Activated CD4-positive, alpha-beta T cell treated with anti-CD3 and anti-CD28 coated beads, Interleukin-2, Interleukin-6, amounts not matched to agents 100 ng/mL and 50 ng/mL, durations not matched to agents 16 hours and 8 hours (primary cell): ENCODE data around the gene SLFNL1.

Source experiments
- DNase-seq: peaks from one replicate; pipeline ENCODE4 v3.0.0-alpha.2; 2020

The SLFNL1 gene

DNA sequence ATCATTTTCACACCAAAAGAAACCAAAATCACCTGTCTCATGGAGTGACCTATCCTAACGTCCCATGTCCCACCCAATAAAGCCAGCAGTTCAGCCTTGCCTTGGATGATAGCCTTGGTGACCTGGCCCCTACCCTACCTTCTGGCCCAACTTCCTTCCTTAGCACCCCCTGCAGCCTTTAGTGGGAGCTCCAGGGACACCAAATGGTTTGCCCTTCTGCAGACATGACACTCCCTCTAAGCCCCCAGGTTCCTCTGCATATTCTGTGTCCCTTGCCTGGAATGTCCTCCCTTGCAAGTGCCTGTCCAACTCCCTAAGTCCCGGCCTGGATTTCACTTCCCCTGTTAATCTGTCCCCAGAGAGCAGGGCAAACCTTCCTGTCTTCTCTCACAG is 2.2 kb downstream of the SLFNL1 start:
- no peak for DNase-seq

GRCh38 chr1:41018018-41018410 is 3.5 kb downstream of the SLFNL1 start:
- DNase-seq, result no peak

GRCh38 chr1:41017141-41018017 is 4.1 kb downstream of the SLFNL1 start:
- DNase-seq, result no peak

- DNase-seq, result no peak
These were observed 5.5 kb downstream of the SLFNL1 start for GRCh38 chr1:41015897-41016470.

DNA sequence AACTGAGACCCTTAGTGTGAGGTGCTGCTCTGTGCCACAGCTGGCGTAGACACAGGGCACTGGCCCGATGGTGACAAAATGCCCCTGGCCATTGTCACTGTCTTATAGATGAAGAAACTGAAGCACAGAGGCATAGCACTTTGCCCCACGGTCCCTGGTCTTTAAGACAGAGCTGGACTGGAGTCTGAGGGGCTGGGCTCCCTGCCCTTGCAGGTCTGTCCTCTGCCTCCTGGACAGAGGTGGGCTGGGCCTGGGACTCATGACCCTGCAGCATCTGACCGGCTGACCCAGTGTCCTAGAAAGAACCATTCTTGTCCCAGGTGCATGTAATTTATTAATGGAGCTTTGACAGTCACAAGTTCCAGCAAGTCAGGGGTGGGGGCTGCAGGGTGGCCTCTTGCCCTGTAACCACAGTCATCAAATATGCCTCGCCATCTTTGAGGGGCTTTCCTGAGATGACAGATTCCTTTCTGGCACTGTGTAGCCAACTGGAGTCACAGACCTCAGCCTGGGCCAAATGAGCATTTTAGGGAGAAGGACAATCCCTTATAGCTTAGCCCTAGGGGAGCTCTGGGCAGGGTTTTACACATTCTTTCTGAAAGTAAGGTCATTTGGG is 6.1 kb downstream of the SLFNL1 start:
- DNase-seq, result no peak

DNA sequence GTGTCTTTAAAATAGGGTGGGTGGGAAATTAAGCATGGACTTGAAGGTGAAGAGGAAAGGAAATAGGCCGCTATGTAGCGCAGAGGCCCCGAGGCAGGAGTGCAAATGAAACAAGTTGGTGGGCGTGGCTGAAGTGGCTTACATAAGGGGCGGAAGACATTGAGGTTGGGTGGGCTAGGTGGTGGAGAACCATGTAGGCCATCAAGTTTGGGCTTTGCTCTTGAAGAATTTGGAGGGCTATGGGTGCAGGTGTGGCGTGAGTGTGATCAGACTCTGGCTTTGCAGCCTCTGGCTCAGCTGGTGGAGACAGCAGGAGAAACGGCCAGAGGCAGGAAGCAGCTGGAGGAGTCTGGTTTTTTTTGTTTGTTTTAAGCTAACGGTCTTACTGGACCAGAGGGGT is 6.7 kb downstream of the SLFNL1 start:
- no peak for DNase-seq

- DNase-seq, result no peak
These were observed 7.7 kb downstream of the SLFNL1 start for GRCh38 chr1:41013796-41014195.

DNA sequence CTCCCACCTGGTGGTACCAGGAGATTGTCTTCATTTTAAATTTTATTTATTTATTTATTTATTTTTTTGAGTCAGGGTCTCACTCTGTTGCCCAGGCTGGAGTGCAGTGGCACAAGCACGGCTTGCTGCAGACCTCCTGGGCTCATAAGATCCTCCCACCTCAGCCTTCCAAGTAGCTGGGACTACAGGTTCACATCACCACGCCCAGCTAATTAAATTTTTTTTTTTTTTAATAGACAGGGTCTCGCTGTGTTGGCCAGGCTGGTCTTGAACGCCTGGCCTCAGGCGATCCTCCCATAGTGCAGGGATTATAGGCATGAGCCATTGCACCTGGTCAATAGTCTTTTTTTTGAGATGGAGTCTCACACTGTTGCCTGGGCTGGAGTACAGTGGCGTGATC is 8.5 kb downstream of the SLFNL1 start:
- no peak for DNase-seq

- no peak for DNase-seq
These were observed 11.2 kb downstream of the SLFNL1 start for GRCh38 chr1:41010345-41010744.

DNA sequence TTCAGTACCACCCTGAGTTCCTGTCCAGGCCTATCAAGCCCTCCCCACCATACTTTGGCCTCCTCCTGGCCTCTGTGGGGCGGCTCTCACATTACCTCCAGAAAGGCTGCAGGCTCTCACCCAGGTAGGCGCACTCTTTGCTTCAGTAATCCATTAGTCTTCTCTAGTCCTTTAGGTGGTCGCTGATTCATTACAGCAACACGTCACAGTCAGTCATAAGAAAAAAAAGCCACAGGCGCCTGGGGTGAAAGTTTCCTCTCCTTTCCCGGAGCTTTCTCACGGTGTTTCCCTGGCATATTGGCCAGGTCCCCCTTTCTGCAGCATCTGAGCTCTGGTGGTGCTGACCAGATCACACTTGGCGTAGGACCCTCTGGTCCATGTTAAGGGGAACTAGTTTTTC is 12.1 kb downstream of the SLFNL1 start:
- DNase-seq, result no peak

GRCh38 chr1:41006942-41007865 is 14.3 kb downstream of the SLFNL1 start:
- DNase-seq, result no peak

DNA sequence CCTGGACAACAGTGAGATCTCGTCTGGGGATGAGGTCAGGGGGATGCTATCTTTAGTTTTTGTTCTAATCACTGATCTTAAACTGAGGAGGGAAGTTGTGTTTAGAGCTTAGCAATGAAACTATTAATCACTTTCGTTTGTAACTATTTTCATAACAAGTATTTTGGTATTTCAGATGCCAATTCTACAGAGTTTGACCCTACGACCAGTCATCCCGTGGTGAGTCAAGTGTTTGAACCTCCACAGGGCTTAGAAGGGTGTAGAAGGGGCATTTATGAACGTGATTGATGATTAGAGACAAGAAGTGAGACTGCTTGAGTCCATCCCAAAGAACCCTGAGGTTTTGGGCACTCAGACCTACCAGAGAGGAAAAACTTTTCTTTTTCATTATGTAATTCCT is 15.6 kb downstream of the SLFNL1 start:
- no peak for DNase-seq

DNA sequence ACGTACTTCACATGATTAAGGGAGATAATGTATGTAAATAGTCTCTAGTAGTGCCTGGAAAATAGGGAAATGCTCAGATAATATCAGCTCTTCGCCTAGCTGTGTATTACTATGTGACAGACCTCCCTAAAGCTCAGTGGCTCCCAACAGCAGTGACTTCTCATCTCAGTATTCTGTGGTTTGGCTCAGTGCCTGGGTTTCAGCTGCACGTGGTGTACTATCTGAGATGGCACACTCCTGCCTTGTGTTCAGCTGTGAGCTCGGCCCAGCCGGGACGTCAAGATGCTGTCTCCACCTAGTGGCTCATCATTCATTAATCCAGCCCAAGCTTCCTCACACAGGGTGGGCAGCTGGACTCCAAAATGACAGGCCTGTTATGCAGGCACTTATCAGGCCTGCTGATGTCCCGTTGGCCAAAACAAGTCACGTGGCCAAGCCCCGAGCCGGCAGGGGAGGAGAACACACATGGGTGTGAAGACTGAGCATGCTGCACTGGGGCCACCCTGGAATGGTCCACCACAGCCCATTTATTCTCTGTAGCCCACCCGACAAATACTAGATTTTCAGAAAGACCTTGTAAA is 17.8 kb downstream of the SLFNL1 start:
- DNase-seq, result peak; percentile 94

- no peak for DNase-seq
These were observed 18.3 kb downstream of the SLFNL1 start for GRCh38 chr1:41003127-41003639.

DNA sequence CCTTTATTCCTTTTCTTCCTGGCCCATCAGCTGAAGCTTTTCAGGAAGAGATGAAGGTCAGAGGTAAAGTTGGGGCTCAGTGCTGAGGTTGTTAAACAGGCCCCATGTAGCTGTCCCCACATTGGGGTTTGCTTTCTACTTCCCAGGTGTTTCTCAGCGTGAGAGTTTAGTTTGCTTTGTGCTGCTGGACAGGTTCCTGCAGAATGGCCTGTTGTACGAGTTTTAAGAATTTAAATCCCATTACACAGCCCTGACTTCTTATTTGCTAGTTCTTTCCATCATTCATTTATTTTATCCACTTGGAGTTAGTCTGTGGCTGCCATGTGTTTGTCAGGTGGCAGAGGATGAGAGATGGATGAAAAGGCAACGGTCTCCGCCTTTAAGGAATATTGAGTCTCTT is 22.9 kb downstream of the SLFNL1 start:
- no peak for DNase-seq

- no peak for DNase-seq
These were observed 24.4 kb downstream of the SLFNL1 start for GRCh38 chr1:40997096-40997495.

- no peak for DNase-seq
These were observed 32.5 kb downstream of the SLFNL1 start for GRCh38 chr1:40989066-40989465.

- no peak for DNase-seq
These were observed 33.2 kb downstream of the SLFNL1 start for GRCh38 chr1:40988280-40988679.

DNA sequence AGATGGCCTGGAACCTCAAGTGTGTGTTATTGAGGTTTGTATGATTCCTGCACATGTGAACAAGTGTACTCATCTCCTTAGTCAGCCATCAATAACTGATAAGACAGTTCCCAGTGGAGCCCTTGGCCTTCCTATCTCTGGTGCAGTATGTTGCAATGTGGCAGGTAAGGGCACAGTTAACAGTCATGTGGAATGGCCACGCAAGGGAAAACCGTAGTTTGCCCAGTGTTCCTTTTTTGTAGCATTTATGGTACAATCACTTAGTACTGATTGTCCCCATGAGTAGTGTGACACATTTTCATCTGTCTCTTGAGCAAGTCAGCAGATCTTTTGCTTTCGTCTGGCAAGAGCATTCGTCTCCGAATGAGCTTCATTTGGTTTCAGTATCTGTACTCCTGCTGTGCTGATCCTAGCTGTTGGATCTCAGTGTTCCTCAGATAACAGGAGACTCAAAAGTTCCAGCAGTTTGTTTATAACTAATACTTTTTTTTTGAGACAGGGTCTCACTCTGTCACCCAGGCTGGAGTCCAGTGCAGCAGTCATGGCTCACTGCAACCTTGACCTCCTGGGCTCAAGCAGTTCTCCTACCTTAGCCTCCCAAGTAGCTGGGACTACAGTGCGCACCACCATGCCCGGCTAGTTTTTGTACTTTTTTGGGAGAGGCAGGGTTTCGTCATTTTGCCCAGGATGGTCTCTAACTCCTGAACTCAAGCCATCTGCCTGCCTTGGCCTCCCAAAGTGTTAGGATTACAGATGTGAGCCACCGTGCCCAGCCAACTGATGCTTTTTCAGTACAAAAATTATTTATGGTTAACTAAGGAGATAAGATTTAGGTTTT is 33.9 kb downstream of the SLFNL1 start:
- DNase-seq, result no peak

DNA sequence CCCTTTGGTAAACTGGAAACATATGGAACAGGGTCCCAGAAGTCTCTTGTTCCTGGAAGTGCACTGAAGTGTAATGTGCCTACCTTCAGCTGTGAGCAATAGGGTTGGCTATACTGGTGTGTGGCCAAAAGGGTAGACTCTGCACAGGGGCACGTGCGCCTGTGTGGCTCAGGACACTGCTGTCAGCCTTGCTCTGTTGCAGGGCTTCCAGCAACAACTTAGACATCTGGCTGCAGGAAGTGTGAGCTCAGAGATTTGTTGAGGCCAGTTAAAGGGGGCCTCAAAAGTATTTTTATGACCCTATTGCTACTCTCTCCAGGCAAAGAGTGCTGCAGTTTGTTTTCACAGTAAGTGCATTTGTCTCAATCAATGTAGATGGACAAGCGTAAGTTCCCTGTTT is 34.6 kb downstream of the SLFNL1 start:
- no peak for DNase-seq

GRCh38 chr1:40986328-40986783 is 35.2 kb downstream of the SLFNL1 start:
- DNase-seq, result no peak
